ENCODE results near the gene VCAM1.

Gene VCAM1

GRCh38 chr1:100759188-100759587, 39.6 kb downstream of the VCAM1 start:
- no peaks in the 10 kb centered on the region for H3K27me3 ChIP-seq (ENCODE audit: insufficient read depth, poor library complexity, severe bottlenecking)
- no peak for TF ChIP-seq GABPA (IDR thresholded peaks at IDR 0.05; ENCODE audit: low read depth)
- TF ChIP-seq CTCF (IDR thresholded peaks at IDR 0.05; ENCODE audit: insufficient read depth, low read length): no peak
- no peak for TF ChIP-seq REST (IDR thresholded peaks at IDR 0.05; ENCODE audit: insufficient replicate concordance, low read depth)
- TF ChIP-seq SPI1 (IDR thresholded peaks at IDR 0.05; ENCODE audit: borderline replicate concordance, low read depth): no peak
- TF ChIP-seq POLR2AphosphoS5 (IDR thresholded peaks at IDR 0.05; ENCODE audit: low read depth): no peak
- no peak for DNase-seq (ENCODE audit: low read depth in 1 of 2, low spot score in 1 of 2)
- H3K27ac ChIP-seq (replicated peaks): no peak overlapping the region
- no peak overlapping the region for H3K4me3 ChIP-seq (replicated peaks; ENCODE audit: insufficient read depth, low read length)

- Histone ChIP-seq H3K27ac (replicated peaks) (no peak overlapping the region), H3K4me3 (replicated peaks; ENCODE audit: insufficient read depth, low read length) (no peak overlapping the region), H3K27me3 (ENCODE audit: insufficient read depth, poor library complexity, severe bottlenecking) (no peaks in the 10 kb centered on the region)
- no peak for DNase-seq (ENCODE audit: low read depth in 1 of 2, low spot score in 1 of 2)
- TF ChIP-seq POLR2AphosphoS5 (IDR thresholded peaks at IDR 0.05; ENCODE audit: low read depth) (no peak), CTCF (IDR thresholded peaks at IDR 0.05; ENCODE audit: insufficient read depth, low read length) (no peak), GABPA (IDR thresholded peaks at IDR 0.05; ENCODE audit: low read depth) (no peak), SPI1 (IDR thresholded peaks at IDR 0.05; ENCODE audit: borderline replicate concordance, low read depth) (no peak), REST (IDR thresholded peaks at IDR 0.05; ENCODE audit: insufficient replicate concordance, low read depth) (no peak)
These were observed 41.0 kb downstream of the VCAM1 start for GRCh38 chr1:100760511-100760910.

- TF ChIP-seq CTCF (IDR thresholded peaks at IDR 0.05; ENCODE audit: insufficient read depth, low read length) (no peak), GABPA (IDR thresholded peaks at IDR 0.05; ENCODE audit: low read depth) (no peak), REST (IDR thresholded peaks at IDR 0.05; ENCODE audit: insufficient replicate concordance, low read depth) (no peak), SPI1 (IDR thresholded peaks at IDR 0.05; ENCODE audit: borderline replicate concordance, low read depth) (no peak), POLR2AphosphoS5 (IDR thresholded peaks at IDR 0.05; ENCODE audit: low read depth) (no peak)
- Histone ChIP-seq H3K4me3 (replicated peaks; ENCODE audit: insufficient read depth, low read length) (no peak overlapping the region), H3K27me3 (ENCODE audit: insufficient read depth, poor library complexity, severe bottlenecking) (no peaks in the 10 kb centered on the region), H3K27ac (replicated peaks) (no peak overlapping the region)
- no peak for DNase-seq (ENCODE audit: low read depth in 1 of 2, low spot score in 1 of 2)
These were observed 42.9 kb downstream of the VCAM1 start for GRCh38 chr1:100762461-100762860.

Data from HL-60 (cell line).